ENCODE measurements around the gene ACOXL.

Gene ACOXL

GRCh38 chr2:111116011-111116746, 383.8 kb downstream of the ACOXL start:
- DNase-seq (ENCODE audit: low read depth in 2 of 2), result no peak

DNA sequence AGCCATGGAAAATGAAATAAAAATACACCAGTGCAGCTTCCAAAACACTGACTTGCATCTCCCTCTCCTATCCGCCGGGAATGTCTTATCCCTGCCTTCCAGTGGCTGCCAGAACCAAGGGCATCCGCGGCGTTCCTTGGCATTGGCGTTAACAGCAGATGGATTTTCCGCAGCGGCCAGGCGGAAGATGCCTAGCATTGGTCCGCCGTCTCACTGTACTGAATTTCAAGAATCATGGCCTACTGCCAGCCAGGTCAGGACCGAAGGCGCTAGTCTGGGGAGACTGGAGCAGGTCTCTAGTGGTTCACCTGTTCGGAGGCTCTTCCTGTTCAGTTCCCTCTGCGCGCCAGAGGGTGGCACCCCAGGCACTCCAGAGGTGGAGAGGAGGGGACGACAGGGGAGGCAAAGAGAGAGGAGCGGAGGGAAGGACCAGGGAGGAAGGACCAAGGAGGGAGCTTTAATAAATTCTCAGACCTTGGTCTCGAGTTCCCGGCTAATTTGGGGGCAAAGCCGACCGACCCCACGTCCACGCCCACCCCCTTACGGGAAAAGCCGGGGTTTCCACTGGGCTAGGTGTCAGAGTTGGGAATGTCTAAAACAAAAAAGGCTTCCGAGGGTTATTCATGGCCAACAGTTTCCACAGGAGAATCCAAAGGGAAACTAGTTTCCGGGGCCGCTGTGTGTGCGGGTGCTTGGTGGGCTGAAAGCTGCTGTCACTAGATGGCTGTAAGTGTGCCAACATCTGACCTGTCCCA, 384.6 kb downstream of the ACOXL start:
- peak; percentile 46 to 51 for DNase-seq (ENCODE audit: low read depth in 2 of 2)

GRCh38 chr2:111117598-111118480, 385.5 kb downstream of the ACOXL start:
- peak; percentile 17 to 18 for DNase-seq (ENCODE audit: low read depth in 2 of 2)

- no peak for DNase-seq (ENCODE audit: low read depth in 2 of 2)
These were observed 386.2 kb downstream of the ACOXL start for GRCh38 chr2:111118481-111118980.

DNA sequence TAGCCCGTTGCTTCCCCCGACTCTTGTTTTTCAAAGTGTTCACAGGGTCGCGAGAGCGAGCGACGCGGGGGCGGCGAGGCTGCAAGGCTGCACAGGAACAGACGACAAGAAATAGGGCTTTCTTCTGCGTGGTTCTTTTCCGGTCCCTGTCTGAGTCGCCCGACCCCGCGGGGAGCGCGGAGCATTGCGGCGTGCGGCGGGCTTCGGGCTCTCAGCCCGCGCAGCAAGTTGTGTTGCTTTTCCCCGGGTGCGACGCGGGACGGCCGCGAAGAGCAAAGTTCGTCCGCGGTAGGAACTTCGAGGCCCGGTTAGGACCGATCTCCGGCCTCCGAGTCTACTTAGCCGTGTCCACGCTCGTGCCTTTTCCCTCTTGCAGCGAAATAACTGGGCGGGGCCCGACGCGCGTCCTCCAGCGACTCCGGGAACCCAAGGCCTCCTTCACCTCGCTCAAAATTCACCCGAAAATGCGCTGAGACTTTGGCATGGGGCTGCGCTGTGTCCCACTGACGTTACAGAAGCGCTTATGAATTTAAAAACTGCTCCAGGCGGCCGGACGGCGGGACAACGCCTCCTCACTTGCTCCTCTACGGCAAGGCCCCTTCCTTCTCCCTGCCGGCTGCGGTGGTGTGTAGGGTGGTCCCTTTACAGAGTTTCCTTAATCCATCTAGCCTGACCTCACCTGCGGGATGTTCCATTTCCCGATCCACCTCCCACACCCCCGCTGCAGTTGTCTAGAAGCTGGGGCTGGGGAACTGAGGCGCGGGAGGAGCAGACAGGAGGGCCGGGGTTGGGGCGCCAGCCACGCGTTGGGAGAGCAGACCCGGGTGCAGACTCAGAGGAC, 386.8 kb downstream of the ACOXL start:
- DNase-seq (ENCODE audit: low read depth in 2 of 2), result peak; percentile 14 to 20

- DNase-seq (ENCODE audit: low read depth in 2 of 2), result no peak
These were observed 387.5 kb downstream of the ACOXL start for GRCh38 chr2:111119822-111120252.

DNA sequence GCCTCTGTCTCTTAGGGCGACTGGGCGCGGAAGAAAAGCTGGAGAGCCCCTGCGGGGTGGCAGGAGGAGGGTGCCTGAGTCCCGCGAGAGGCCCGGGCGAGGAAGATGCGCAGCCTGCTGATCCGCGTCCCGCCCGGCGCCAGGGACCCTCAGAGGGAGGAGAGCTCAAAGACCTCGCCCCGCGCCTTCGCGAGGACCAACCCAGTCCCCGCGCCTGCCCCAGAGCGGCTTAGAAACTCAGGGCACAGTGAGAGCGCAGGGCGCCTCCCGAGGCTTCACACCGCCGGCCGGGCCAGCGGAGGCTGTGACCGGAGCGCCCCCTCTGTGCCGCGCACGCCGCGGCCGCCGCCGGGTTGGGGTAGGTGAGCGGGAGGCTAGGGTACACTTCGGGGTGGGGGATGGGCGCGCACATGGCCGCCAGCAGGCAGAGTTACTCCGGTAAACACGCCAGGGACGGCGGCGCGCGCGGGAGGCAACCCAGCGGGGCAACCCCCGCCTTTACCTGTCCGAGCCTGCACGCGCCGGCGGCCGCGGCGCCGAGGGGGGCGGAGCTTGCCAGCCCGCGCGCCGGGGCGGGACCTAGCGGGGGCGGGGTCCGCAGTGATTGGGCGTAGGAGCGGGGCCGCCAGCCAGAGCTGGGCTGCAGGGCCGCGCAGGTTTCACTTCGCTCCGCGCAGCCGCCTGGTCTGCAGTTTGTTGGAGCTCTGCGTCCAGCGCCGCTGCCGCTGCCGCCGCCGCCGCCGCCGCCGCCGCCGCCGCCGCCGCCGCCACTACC, 388.1 kb downstream of the ACOXL start, which contains the start of gene BCL2L11:
Gene BCL2L11, plus strand, starts transcription at position 662 of the 775 bp plus-strand sequence. CDS start 2,832 bp downstream, outside the sequence.
- DNase-seq (ENCODE audit: low read depth in 2 of 2), result peak; percentile 85 to 87

GRCh38 chr2:111121028-111121827, 388.9 kb downstream of the ACOXL start:
- DNase-seq (ENCODE audit: low read depth in 2 of 2), result peak; percentile 26 to 27

DNA sequence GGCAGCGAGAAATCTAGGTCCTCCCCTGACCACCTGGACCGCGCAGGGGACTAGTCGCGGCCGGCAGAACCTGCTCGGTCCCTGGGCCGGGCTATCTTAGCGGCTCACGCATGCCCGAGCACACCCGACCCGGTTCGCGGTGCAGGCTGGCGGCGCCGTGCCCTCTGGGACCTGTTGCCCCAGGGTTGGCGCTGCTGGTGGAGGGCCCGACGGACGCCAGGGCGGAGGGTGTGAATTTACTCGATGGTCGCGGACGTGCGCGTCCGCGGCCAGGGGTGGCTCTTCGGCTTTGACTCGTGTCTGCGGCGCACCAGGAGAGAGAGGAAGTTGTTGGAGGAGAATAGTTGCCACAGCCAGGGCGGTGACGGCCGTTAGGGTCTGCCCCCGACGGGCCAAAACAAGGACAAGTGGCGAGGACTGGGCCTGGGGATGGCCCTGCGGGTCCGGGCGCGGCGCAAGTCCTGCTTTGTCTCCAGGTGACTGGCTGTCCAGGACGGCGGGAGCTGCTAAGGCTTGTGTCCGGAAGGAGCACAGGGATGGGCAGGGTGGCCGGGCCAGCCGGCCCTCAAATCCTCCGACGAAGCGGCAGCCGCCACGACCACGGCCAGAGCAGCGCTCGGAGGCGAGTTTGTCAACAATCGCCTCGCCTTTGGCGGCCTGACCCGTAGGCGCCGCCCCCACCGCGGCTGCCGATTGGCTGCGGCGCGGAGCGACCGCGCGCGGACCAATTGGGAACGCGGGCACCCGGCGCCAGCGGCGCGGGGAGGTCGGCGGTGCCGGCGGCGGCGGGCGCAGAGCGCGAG, 389.7 kb downstream of the ACOXL start:
- DNase-seq (ENCODE audit: low read depth in 2 of 2), result peak; percentile 68 to 73

GRCh38 chr2:111122631-111123421, 390.5 kb downstream of the ACOXL start:
- peak; percentile 14 to 17 for DNase-seq (ENCODE audit: low read depth in 2 of 2)

GRCh38 chr2:111123751-111124150, 391.4 kb downstream of the ACOXL start:
- no peak for DNase-seq (ENCODE audit: low read depth in 2 of 2)

GRCh38 chr2:111126581-111126980, 394.2 kb downstream of the ACOXL start:
- no peak for DNase-seq (ENCODE audit: low read depth in 2 of 2)

GRCh38 chr2:111127351-111127750, 395.0 kb downstream of the ACOXL start:
- no peak for DNase-seq (ENCODE audit: low read depth in 2 of 2)

- no peak for DNase-seq (ENCODE audit: low read depth in 2 of 2)
These were observed 395.7 kb downstream of the ACOXL start for GRCh38 chr2:111128096-111128495.

- DNase-seq (ENCODE audit: low read depth in 2 of 2), result no peak
These were observed 401.2 kb downstream of the ACOXL start for GRCh38 chr2:111133603-111134002.

- no peak for DNase-seq (ENCODE audit: low read depth in 2 of 2)
These were observed 401.7 kb downstream of the ACOXL start for GRCh38 chr2:111134055-111134454.

DNA sequence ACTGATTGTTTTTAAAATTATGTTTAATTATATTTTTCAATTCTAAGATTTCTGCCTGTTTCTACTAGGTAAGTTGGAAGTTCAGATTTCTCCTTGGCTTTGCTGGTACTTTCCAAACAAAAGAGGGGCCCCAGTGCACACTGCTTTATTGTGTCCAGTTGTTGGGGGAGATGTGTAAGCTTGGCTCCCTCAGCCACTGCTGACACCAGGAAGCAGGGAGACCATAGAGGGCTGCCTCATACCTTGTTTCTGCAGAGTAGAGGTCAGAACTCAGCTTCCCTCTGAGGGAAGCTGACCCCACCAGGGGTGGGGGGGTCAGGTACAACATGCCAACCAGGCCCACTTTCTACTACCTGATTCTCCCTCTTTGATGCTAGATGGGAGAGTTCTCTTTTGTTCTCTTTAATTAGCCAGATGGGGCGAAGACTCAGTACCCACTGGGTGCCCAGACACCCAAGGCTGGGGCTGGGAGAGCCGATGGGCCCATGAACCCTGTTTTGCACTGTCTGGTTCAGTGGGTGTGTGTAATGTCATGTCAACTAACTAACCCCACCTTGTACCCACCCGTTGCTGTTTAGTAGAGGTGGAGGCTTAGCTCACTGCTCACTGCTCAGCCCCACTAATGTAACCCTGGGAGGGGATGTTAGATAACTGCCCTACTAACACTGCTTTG, 403.0 kb downstream of the ACOXL start:
- DNase-seq (ENCODE audit: low read depth in 2 of 2), result no peak
